ENCODE data around the gene CCDC122.
A peak's percentile ranks its signal among the peaks of the same experiment; 100 is the strongest.

Gene CCDC122

DNA sequence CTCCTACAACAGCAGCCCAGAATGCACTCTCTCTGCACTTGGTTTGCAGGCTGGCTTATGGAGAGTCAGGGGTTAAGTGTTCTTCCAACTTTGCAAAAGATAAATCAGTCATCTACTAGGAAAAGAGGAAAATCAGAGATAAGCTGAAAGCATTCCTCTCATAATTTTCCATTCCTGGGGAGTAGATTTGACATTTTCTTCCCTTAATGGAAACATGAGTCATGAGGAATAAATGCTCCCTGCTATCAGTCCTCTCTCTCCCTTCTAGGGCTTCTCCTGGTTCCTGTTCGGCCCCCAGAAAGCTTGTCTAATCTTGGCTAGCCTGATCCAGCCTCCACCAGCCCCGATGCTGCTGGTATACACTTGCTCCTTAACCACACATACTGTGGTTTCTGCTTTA, 64.3 kb downstream of the CCDC122 start:
- no peak for DNase-seq (ENCODE audit: low read depth in 1 of 2, low spot score in 1 of 2)
- TF ChIP-seq JUND (IDR thresholded peaks at IDR 0.05; ENCODE audit: low read depth): no peak
- in situ Hi-C loops (cut with HindIII; ENCODE audit: low pct_unique_long_range_greater_than_20kb, low sequenced_read_pairs): no loop called here

DNA sequence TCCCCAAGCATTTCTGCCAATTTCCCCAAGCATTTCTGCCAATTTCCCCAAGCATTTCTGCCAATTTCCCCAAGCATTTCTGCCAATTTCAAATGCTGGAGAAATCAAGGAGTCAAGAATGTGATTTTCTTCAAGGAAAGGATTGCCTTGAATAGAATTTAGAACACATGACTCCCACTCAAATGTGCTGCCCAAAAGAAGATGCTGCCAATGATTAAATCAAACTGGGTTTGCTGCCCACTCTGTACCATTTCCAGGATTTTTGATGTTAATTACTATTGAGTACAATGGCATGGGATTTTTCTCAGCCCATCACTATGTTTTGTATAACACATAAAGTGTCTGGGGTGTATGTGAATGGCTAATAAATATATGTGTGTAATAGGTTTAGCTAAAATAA, 70.9 kb downstream of the CCDC122 start:
- in situ Hi-C loops (cut with HindIII; ENCODE audit: low pct_unique_long_range_greater_than_20kb, low sequenced_read_pairs): no loop called here
- no peak for TF ChIP-seq JUND (IDR thresholded peaks at IDR 0.05; ENCODE audit: low read depth)
- DNase-seq (ENCODE audit: low read depth in 1 of 2, low spot score in 1 of 2): no peak

DNA sequence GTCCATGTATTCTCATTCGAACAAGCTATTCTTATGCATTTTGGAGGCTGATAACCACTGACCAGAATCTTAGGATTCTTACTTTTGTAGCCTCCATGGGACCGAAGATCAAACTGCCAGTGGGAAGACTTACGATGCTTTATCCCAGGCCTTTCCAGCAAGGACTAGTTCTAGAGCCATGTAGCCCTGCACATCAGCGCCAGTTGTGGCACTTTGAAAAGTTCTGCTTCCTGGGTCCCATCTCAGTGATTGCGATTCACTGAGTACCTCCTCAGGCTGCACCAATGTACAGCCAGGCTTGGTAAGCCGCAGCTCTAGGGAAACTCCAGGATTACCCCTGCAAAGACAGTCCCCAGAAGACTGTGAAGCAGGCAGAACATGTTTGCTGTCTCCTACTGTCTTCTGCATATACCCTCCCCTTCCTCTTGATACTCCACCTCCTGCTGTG, 73.8 kb downstream of the CCDC122 start:
- TF ChIP-seq JUND (IDR thresholded peaks at IDR 0.05; ENCODE audit: low read depth): no peak
- in situ Hi-C loops (cut with HindIII; ENCODE audit: low pct_unique_long_range_greater_than_20kb, low sequenced_read_pairs): no loop called here
- DNase-seq (ENCODE audit: low read depth in 1 of 2, low spot score in 1 of 2): peak in 1 of 2 experiments; percentile 61

DNA sequence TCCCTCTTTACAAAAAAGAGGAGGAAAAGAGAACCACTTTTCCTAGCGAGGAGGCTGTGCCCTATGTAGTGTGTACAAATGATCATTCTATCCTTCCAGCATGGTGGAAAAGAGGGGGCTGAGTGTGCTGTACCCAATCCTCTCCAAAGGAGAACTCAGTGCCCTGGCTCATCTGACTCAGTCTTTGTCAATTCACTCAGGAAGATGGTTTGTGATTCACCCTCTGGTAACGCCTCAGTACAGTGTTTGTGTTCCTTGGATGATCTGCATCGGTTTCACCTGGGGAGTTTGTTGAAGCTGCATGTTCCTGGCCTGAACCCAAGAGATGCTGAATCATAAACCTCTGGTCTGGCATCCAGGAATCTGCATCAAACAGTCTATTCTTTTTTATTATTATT, 74.5 kb downstream of the CCDC122 start:
- in situ Hi-C loops (cut with HindIII; ENCODE audit: low pct_unique_long_range_greater_than_20kb, low sequenced_read_pairs): no loop called here
- TF ChIP-seq JUND (IDR thresholded peaks at IDR 0.05; ENCODE audit: low read depth): no peak
- peak in 1 of 2 experiments; percentile 39 for DNase-seq (ENCODE audit: low read depth in 1 of 2, low spot score in 1 of 2)

DNA sequence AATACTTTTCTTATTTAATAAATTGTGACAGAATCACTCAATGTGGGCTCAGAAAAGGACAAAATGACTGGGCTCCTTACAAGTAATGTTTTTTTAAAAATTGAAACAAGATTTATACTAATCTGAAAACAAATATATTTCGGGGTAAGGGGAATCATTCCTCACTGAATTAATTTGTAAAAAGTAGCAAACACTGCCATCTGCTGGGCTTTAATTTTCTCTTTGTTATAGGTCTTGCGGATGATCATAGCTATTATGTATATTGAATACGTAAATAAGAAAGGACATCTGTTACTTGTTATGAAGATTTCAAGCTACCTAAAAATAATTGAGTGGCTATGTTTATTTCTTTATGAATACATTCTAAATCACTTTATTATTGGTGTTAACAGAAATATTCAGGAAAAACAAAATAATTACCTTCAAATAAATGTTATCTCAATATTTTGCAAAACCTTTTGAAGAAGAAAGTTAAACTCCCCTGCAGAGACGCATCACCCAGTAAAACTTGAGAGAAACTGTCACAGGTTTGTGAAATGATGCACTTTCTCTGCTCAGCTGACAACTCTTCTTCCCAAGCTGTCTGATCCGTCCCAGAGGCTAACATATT, 75.0 kb downstream of the CCDC122 start:
- in situ Hi-C loops (cut with HindIII; ENCODE audit: low pct_unique_long_range_greater_than_20kb, low sequenced_read_pairs): no loop called here
- peak in 1 of 2 experiments; percentile 68 for DNase-seq (ENCODE audit: low read depth in 1 of 2, low spot score in 1 of 2)
- TF ChIP-seq JUND (IDR thresholded peaks at IDR 0.05; ENCODE audit: low read depth): no peak

DNA sequence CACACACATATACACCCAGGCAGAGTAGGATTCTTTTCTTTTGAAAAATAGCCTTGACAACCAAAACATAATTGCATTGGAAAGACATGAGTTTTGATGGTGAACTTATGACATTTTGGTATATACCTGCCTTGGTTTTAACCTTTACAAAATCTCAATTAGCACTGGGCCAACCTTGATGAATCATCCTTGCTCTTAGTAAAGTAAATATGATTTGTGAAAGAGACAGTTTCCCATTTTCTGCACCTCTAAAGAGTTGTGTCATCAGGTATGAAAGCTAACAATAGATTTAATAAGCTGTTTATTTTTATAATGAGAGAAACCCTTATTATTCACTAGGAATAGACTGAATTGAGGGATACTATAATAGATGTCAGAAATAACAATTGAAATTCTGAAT, 77.0 kb downstream of the CCDC122 start:
- TF ChIP-seq JUND (IDR thresholded peaks at IDR 0.05; ENCODE audit: low read depth): no peak
- no peak for DNase-seq (ENCODE audit: low read depth in 1 of 2, low spot score in 1 of 2)
- in situ Hi-C loops (cut with HindIII; ENCODE audit: low pct_unique_long_range_greater_than_20kb, low sequenced_read_pairs): no loop called here

DNA sequence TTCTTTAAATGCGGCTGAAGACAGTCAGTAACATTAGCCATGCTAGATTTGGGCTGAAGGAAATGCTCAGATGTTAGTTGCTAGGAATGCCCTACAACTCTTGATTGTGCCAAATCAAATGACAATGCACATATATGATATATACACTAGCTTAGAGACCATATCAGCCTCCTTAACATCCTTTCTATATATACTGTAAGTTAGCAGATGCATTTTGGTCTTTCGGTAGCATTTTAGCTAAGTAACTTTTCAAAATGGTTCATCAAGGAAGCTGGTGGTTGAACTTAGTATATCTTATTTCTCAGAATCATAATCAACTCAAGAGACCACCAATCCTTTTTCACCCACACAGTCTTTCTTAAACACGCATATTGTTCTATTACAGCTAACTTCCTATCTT, 78.7 kb downstream of the CCDC122 start:
- in situ Hi-C loops (cut with HindIII; ENCODE audit: low pct_unique_long_range_greater_than_20kb, low sequenced_read_pairs): no loop called here
- TF ChIP-seq JUND (IDR thresholded peaks at IDR 0.05; ENCODE audit: low read depth): no peak
- DNase-seq (ENCODE audit: low read depth in 1 of 2, low spot score in 1 of 2): no peak

DNA sequence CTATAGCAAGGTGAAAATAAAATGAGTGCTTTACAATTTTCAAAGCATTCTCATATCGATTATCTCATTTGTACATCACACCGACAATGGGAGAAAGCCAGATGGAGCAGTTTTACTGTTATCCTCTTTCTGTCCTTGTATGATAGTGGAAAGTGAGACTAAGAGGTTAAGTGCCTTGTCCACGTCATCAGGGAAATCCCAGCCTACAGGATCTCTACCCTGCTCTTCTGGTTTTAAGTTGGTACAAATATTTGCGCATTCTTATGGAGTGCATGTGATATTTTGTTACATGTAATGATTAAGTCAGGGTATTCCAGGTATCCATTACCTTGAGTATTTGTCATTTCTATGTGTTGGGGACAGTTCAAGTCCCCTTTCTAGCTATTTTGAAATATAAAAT, 80.3 kb downstream of the CCDC122 start:
- in situ Hi-C loops (cut with HindIII; ENCODE audit: low pct_unique_long_range_greater_than_20kb, low sequenced_read_pairs): no loop called here
- no peak; the same call in 1 of the 2 replicates for TF ChIP-seq JUND (IDR thresholded peaks at IDR 0.05; ENCODE audit: low read depth)
- DNase-seq (ENCODE audit: low read depth in 1 of 2, low spot score in 1 of 2): peak in 1 of 2 experiments; percentile 86

DNA sequence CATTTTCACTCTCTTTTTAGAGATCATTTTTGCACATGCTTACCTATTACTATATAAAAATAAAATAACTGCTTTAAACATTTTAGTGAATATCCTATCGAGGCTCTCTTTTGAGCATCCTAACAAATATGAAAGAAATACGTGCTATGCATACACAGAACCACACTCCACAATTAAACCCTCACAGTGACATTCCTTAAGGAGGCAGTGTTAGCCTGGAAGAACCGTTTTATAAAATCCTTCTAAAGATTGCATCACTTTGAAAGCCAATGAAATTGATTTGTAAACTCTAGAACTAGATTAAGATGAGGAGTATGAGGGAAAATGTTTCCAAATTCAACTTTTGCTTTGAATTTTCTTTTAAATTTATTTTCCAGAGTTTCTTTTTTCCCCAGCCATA, 81.7 kb downstream of the CCDC122 start:
- in situ Hi-C loops (cut with HindIII; ENCODE audit: low pct_unique_long_range_greater_than_20kb, low sequenced_read_pairs): no loop called here

DNA sequence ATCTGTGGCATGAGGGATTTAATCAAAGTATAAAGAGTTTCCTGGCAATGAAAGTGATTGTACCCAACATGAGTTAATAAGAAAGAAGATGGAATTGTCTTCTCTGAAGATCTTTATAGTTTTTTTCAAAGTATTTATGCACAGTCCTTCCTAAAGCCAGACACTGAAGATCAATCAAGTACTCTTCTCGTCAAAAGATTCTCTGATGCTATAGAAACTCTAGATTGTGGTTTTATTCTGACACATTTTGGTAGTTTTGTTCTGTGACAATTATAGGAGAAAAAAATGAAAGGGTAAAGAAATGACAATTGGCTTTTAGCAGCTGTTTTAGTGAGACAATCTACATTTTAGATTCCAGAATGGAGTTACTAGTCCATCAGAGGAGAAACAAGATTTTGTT, 82.4 kb downstream of the CCDC122 start:
- in situ Hi-C loops (cut with HindIII; ENCODE audit: low pct_unique_long_range_greater_than_20kb, low sequenced_read_pairs): no loop called here
- no peak for TF ChIP-seq JUND (IDR thresholded peaks at IDR 0.05; ENCODE audit: low read depth)
- no peak for DNase-seq (ENCODE audit: low read depth in 1 of 2, low spot score in 1 of 2)

More for the DNA sequence above, 81.7 kb downstream of the CCDC122 start:
- DNase-seq (ENCODE audit: low read depth in 1 of 2, low spot score in 1 of 2): peak in 1 of 2 experiments; percentile 27
- TF ChIP-seq JUND (IDR thresholded peaks at IDR 0.05; ENCODE audit: low read depth): no peak

DNA sequence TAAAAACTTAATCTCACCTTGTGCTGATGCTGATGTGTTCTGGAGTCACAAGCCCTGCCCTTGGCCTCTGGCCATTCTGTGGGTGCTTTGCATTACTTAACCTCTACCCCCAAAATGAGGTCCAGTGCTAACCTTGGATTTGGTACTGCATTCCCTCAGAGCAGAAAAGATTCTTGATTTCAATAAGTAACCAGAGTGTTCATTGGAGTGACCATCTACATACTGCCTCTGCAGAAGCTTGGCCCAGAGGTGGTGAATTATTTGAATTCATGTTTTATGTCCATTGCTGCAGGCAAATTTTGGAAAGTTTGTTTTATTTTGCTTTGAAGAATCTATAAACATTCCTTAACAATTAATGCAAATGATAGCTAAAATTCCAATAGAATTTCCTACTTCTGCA, 85.1 kb downstream of the CCDC122 start:
- no peak for DNase-seq (ENCODE audit: low read depth in 1 of 2, low spot score in 1 of 2)
- in situ Hi-C loops (cut with HindIII; ENCODE audit: low pct_unique_long_range_greater_than_20kb, low sequenced_read_pairs): no loop called here
- TF ChIP-seq JUND (IDR thresholded peaks at IDR 0.05; ENCODE audit: low read depth): no peak

DNA sequence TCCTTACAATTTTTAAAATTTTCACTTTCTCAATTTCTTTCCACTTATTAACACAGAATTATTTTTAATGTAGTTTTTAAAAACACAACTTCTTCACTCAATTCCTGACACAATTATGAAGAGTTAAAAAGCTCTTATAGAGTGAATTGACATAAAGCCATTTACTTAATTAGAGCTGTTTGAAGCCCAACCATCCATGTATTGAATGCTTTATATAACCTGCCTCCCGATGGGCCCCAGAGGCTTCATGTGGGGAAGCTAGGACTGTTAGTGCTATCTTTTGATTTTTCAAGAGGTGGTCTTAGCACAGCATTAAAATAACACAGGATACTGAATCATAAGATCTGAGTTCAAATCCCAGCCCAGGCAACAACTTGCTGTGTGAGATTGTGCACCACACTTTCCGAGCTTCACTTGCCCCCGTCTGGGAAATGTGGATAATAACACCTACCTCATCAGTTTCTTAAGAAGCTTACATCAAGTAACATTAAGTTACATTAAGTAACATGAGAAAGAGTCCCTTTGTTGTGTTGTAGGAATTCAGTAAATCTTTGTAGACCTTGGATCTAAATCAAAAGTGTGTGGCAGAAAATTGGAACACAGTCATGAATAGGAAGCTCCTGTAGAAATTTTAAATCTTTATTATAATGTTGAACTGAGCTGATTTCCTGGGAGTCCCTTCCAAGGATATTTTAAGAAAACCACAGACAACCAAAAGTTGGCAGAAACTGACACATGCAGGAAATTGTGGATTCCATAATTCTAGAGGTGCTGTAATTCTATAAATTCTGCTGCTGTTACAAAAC, 87.3 kb downstream of the CCDC122 start:
- DNase-seq (ENCODE audit: low read depth in 1 of 2, low spot score in 1 of 2): no peak
- TF ChIP-seq JUND (IDR thresholded peaks at IDR 0.05; ENCODE audit: low read depth): no peak
- in situ Hi-C loops (cut with HindIII; ENCODE audit: low pct_unique_long_range_greater_than_20kb, low sequenced_read_pairs): no loop called here

DNA sequence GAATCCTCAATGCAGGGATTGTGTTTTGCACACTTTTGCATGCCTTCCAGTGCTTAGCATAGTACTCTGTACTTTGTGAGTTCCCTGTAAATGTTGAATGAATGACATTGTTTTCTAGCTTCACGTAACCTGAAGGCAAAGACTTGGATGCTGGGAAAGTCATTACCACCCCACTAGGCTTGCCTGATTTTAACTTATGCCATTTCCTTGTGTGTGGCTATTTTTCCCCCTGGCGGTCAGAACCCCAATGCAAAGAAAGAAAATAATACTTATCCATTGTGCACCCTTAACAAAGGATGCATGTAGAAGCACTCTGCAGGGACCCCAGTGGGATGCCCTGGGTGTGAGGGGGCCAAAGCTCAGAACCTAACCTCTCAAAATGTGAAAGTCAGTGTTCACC, 91.5 kb downstream of the CCDC122 start:
- in situ Hi-C loops (cut with HindIII; ENCODE audit: low pct_unique_long_range_greater_than_20kb, low sequenced_read_pairs): no loop called here
- no peak for TF ChIP-seq JUND (IDR thresholded peaks at IDR 0.05; ENCODE audit: low read depth)
- DNase-seq (ENCODE audit: low read depth in 1 of 2, low spot score in 1 of 2): no peak

Measured in T47D (cell line).